K562 (cell line): Measurements from ENCODE around the gene MECP2. TPM values are rescaled to one million over a fixed set of nuclear protein-coding genes. Genes with fewer than 3 reads are reported as not detected.

ENCODE experiments used
- ATAC-seq: fragments of 200-7000 bp; cut with Tn5 transposase; 3 replicates; pipeline ENCODE4 v1.9.1; 2020; ENCODE audit warnings: moderate library complexity
- BruUV-seq: library from RNA; stranded (reverse); fragments of 400-500 nt; replicated peaks from 2 replicates; lab custom pipeline; 2021; lab: Mats Ljungman, UMichigan
- CTCF ChIA-PET: fragments of 300-600 bp; formaldehyde crosslinking; extraction: SDS; loops from one replicate; lab custom pipeline; 2021; ENCODE audit warnings: low intra/inter-chr PET ratio; lab: Yijun Ruan, JAX
- POLR2A ChIA-PET: fragments of 300-600, 350-650 bp; sonication (Branson Sonifier 250); formaldehyde crosslinking; extraction: SDS; loops from one replicate; lab custom pipeline; 2021; ENCODE audit warnings: antibody characterized with exemption, inconsistent platforms; lab: Yijun Ruan, JAX
- DNase-seq, 4 experiments: peaks; one replicate each; pipeline versions ENCODE4 v3.0.0 to v3.0.0-alpha.2; 2011 to 2018; ENCODE audit warnings: low spot score in 3 of 4, mixed read lengths in 3 of 4; ENCODE audit errors: extremely low read depth in 1 of 4
- FAIRE-seq: peaks from 2 replicates; lab custom pipeline; 2011; peaks lifted over from hg19 to GRCh38; lab: Jason Lieb, UNC
- H2AFZ ChIP-seq: 2 replicates; pipeline ENCODE4 v1.6.0; 2011; ENCODE audit warnings: low read depth, low read length, control low read depth, inconsistent platforms
- H3K27ac ChIP-seq: fragments of 200-600 bp; 3 replicates; pipeline ENCODE4 v1.8.0; 2011; ENCODE audit warnings: low read depth, mild to moderate bottlenecking, control low read depth, inconsistent platforms, low read length, moderate library complexity, mixed read lengths; ENCODE audit errors: extremely low read depth
- H3K27me3 ChIP-seq, 2 experiments: fragments of 300-600 bp in 1 of 2; 2 replicates in 1 of 2; 3 replicates in 1 of 2; pipeline versions ENCODE4 v1.6.0 to v1.8.0; 2011; ENCODE audit warnings: inconsistent platforms in 2 of 2, low read length in 2 of 2, mild to moderate bottlenecking in 1 of 2, mixed read lengths in 1 of 2, moderate library complexity in 1 of 2; ENCODE audit not compliant: control insufficient read depth in 2 of 2, insufficient read depth in 2 of 2
- H3K36me3 ChIP-seq: fragments of 300-600 bp; 3 replicates; pipeline ENCODE4 v1.8.0; 2011; ENCODE audit warnings: mild to moderate bottlenecking, low read length, inconsistent platforms; ENCODE audit not compliant: control insufficient read depth, insufficient read depth
- H3K4me1 ChIP-seq, 2 experiments: fragments of 200-600 bp in 1 of 2; replicated peaks in 1 of 2; 2 replicates in 1 of 2; 3 replicates in 1 of 2; pipeline versions ENCODE4 v1.5.1 to v1.8.0; 2011; ENCODE audit warnings: inconsistent platforms in 2 of 2, low read length in 2 of 2, mild to moderate bottlenecking in 1 of 2, mixed read lengths in 1 of 2, moderate library complexity in 1 of 2; ENCODE audit not compliant: control insufficient read depth in 2 of 2, insufficient read depth in 2 of 2
- H3K4me2 ChIP-seq: 2 replicates; pipeline ENCODE4 v1.6.1; 2011; ENCODE audit warnings: low read length, control low read depth, inconsistent platforms, mixed read lengths; ENCODE audit not compliant: insufficient read depth
- H3K4me3 ChIP-seq: fragments of 200-600 bp; sonication (generic), shearing (Covaris generic); 2 replicates; pipeline ENCODE4 v1.5.1; 2016; ENCODE audit warnings: control low read depth, inconsistent platforms
- H3K79me2 ChIP-seq: fragments of 200-600 bp; 3 replicates; pipeline ENCODE4 v1.8.0; 2011; ENCODE audit warnings: low read length, inconsistent platforms; ENCODE audit not compliant: control insufficient read depth, insufficient read depth
- H3K9ac ChIP-seq, 2 experiments: 2 replicates each; pipeline versions ENCODE4 v1.6.0 to v1.6.1; 2011; ENCODE audit warnings: low read depth in 2 of 2, low read length in 2 of 2, control low read depth in 1 of 2, inconsistent platforms in 1 of 2, mild to moderate bottlenecking in 1 of 2, mixed read lengths in 1 of 2; ENCODE audit not compliant: insufficient read depth in 1 of 2
- H3K9me1 ChIP-seq: one replicate; pipeline ENCODE4 v1.6.0; 2011; ENCODE audit warnings: inconsistent platforms, mild to moderate bottlenecking, low read length, moderate library complexity; ENCODE audit not compliant: control insufficient read depth, insufficient read depth
- H3K9me3 ChIP-seq: replicated peaks from 2 replicates; pipeline ENCODE4 v1.5.1; 2011; ENCODE audit warnings: low read depth, low read length, inconsistent platforms; ENCODE audit not compliant: control insufficient read depth, insufficient read depth
- H4K20me1 ChIP-seq: replicated peaks from 2 replicates; pipeline ENCODE4 v1.6.1; 2011; ENCODE audit warnings: low read length, inconsistent platforms, mixed read lengths; ENCODE audit not compliant: control insufficient read depth, insufficient read depth
- MAFG ChIP-seq: fragments of 450-650 bp; conservative IDR thresholded peaks from 2 replicates; pipeline ENCODE4 v1.6.1; 2016; ENCODE audit warnings: missing genetic modification characterization, missing compliant biosample characterization
- NEUROD1 ChIP-seq: fragments of 150-350 bp; IDR thresholded peaks from 2 replicates; pipeline ENCODE4 v1.6.1; 2014; ENCODE audit warnings: borderline replicate concordance, low read length, low read depth; ENCODE audit not compliant: partially characterized antibody
- ZNF445 ChIP-seq: fragments of 250-450 bp; sonication (Bioruptor Pico); IDR thresholded peaks from 2 replicates; pipeline ENCODE4 v1.4.0; 2020; ENCODE audit warnings: low read depth, mild to moderate bottlenecking, moderate library complexity
- WGBS: fragments of 100-300 bp; shearing (Covaris generic); methylation state at CpG from one replicate; pipeline ENCODE4 v1.1.6; 2016; ENCODE audit warnings: low coverage, mixed read lengths; ENCODE audit not compliant: insufficient coverage; ENCODE audit errors: missing lambda C conversion rate; 5-methylcytosine and 5-hydroxymethylcytosine counted together
- in situ Hi-C: fragments of 300-500 bp; cut with MboI; formaldehyde crosslinking; loops from 4 replicates; pipeline ENCODE4 v1.15.0; 2018; ENCODE audit warnings: inconsistent platforms, mixed read lengths
- intact Hi-C: fragments of 100-400 bp; cut with micrococcal nuclease; formaldehyde crosslinking; loops from 2 replicates; pipeline ENCODE4 v1.14.2; 2022
- polyA plus RNA-seq, 8 experiments: library from polyadenylated mRNA; depleted of rRNA in 4 of 8; stranded (reverse) in 5 of 8; unstranded in 3 of 8; fragments of >200 nt; fragmentation: Nextera tagmentation in 2 of 8; fragmentation: Illumina TruSeq in 1 of 8; extraction: Ambion mirVana in 2 of 8; extraction: Trizol in 1 of 8; gene quantifications; 2 replicates each; pipeline versions ENCODE4 v1.2.1 to v1.2.3, GENCODE V29; 2011 to 2014; ENCODE audit warnings: inconsistent platforms in 1 of 8, missing spikeins in 1 of 8
- total RNA-seq, 7 experiments: library from RNA; depleted of rRNA in 6 of 7; stranded (reverse); fragments of >200 nt in 6 of 7; fragmentation: Illumina TruSeq in 2 of 7; extraction: Trizol in 2 of 7; gene quantifications; 2 replicates each; pipeline versions ENCODE4 v1.2.1 to v1.2.3, GENCODE V29; 2011 to 2021; ENCODE audit warnings: low replicate concordance in 1 of 7
- TF ChIP-seq, protein P1 (sequence below): sonication (generic); formaldehyde crosslinking; IDR thresholded peaks from 2 replicates; pipeline ENCODE4 v1.8.1; 2022; ENCODE audit warnings: missing genetic modification reagents

Gene MECP2
- total and polyA plus RNA-seq, 9 of the 15 experiments (the other 6 are each of a cell fraction or from before 2014, with no cell fraction given) = 2.1 to 50.9 (median 30.5) TPM

DNA sequence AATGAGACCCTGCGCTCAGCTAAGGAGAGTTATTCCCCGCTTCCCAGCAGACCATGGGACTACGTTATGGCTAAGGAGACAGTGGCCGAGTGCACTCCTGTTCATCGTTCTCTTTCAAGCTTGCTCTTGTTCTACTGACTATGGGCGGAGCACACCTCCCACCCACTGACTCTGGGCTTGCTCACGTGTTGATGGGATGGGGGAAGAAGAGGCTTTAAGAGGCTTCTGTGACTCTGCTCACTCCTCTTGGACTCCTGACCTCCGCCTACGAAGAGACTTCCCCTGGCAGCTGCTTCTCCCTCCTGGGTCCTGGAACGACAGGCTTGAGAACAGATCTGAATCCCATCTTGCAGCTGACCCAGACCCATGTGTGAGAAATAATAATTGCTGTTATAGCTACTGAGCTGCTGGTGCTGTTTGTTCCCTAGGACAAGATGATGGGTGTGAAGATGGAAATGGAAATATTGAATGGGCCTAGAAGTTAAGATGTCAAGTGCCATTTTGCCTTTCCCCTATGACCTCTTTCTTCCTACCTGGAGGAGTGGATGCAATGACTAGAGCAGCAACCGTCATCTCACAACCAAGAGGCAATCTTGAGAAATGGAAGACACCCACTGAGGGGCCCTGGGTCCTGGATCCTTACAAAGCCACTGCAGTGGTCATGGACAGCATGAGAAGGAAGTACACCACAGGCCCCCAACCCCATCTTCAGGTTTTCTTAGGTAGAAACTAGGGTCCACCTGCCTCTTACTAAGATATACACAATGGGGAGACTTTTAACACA is 39.1 kb downstream of the MECP2 start:
- no peaks in the 10 kb centered on the region for H3K9me1 ChIP-seq
- H3K4me2 ChIP-seq = no peak overlapping the region
- ATAC-seq = no peak
- CTCF ChIA-PET = no interaction called here
- TF ChIP-seq ZNF445 (CRISPR knock-in tag) (no peak), NEUROD1 (no peak), MAFG (tag) (no peak)
- TF ChIP-seq, protein P1, sequence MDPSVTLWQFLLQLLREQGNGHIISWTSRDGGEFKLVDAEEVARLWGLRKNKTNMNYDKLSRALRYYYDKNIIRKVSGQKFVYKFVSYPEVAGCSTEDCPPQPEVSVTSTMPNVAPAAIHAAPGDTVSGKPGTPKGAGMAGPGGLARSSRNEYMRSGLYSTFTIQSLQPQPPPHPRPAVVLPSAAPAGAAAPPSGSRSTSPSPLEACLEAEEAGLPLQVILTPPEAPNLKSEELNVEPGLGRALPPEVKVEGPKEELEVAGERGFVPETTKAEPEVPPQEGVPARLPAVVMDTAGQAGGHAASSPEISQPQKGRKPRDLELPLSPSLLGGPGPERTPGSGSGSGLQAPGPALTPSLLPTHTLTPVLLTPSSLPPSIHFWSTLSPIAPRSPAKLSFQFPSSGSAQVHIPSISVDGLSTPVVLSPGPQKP = no peak
- TF ChIP-seq, all 486 proteins: peak for 0
- DNase-seq (no peak), FAIRE-seq (no peak)
- Histone ChIP-seq H2AFZ (no peak overlapping the region), H3K4me3 (no peak overlapping the region), H3K9ac (no peak overlapping the region), H4K20me1 (peaks cover 24% of the 10 kb centered on the region), H3K27me3 (no peaks in the 10 kb centered on the region), H3K79me2 (peaks cover 78% of the 10 kb centered on the region), H3K4me1 (peaks cover 0 to 2% of the 10 kb centered on the region in 2 experiments; a peak in 3 of 5 replicates), H3K9me3 (no peaks in the 10 kb centered on the region), H3K27ac (no peak overlapping the region; the same call in 2 of the 3 replicates), H3K36me3 (peaks cover 59% of the 10 kb centered on the region)
- in situ Hi-C loops = no loop called here
- 84% methylated on average over 9 of the region's 11 CpGs for WGBS
- intact Hi-C loops = no loop called here
- POLR2A ChIA-PET = interaction anchor here (0.9 kb wide), 1 partner anchor 16 kb away, joined by 4 read pairs; no protein-coding TSS in a partner anchor
- BruUV-seq = no TSS peak
